ENCODE results near the gene SEMA7A.

GRCh38 chr15:74406517-74406916 is 27.2 kb downstream of the SEMA7A start:
- no peak for TF ChIP-seq CTCF (IDR thresholded peaks at IDR 0.05)
- no peak for TF ChIP-seq POLR2A (IDR thresholded peaks at IDR 0.05)
